GM12891 (cell line): ENCODE measurements around the gene EBI3.

Experiments
- POLR2A ChIP-seq: IDR thresholded peaks from 2 replicates; pipeline ENCODE4 v1.6.1; 2011; ENCODE audit warnings: low read depth, low read length, control low read depth
- SPI1 ChIP-seq: IDR thresholded peaks from 2 replicates; pipeline ENCODE4 v1.6.1; 2011; ENCODE audit warnings: low read depth, low read length, control low read depth

GRCh38 chr19:4186087-4186993 is 43.0 kb upstream of the EBI3 start:
- no peak for TF ChIP-seq POLR2A
- TF ChIP-seq SPI1 = no peak
